B cell (primary cell): ENCODE results near the gene CPNE2.

Experiments
- EZH2 ChIP-seq: IDR thresholded peaks from 2 replicates; pipeline ENCODE4 v1.6.1; 2012; ENCODE audit warnings: borderline replicate concordance, low read depth, mild to moderate bottlenecking, moderate library complexity, low read length; ENCODE audit not compliant: insufficient read depth, poor library complexity, severe bottlenecking
- TF ChIP-seq, protein P1 (sequence below): fragments of 200-600 bp; IDR thresholded peaks from one replicate; pipeline ENCODE4 v1.8.0; 2022; ENCODE audit warnings: antibody characterized with exemption, mild to moderate bottlenecking

DNA sequence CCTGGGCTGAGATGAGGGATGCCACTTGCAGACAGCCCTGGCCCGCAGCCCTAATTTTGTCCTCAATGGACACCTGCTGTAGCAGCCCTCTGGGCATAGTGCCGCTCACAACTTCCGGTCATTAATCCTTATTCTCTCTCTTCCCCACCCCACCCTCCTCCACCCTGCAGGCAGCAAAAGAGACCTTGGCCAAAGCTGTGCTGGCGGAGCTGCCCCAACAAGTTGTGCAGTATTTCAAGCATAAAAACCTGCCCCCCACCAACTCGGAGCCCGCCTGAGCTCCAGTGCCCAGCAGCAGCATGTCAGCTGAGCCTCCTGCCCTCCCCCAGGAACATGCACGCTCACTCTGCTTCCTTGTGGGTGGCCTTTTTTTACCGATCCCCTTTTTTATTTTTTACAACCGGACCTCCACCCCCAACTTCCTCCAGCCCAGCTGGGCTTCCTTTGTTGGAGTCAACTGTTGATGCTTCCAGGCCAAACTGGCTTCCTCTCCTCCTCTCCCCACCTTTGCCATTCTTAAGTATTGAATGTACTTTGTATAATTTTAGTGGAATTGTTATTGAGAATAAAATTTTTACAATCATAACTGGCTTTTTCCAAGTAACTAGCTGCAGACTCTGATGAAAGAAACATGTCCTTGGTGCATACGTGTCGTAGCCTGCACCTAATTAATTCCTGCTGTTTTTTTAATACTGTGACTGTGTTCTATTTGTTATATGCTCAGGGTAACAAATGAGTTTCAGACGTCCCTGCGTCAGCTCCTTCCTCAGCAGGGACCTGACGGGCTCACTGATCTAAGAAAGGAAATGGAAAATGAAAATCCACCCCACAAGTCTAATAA, 55.2 kb downstream of the CPNE2 start:
- TF ChIP-seq, protein P1, sequence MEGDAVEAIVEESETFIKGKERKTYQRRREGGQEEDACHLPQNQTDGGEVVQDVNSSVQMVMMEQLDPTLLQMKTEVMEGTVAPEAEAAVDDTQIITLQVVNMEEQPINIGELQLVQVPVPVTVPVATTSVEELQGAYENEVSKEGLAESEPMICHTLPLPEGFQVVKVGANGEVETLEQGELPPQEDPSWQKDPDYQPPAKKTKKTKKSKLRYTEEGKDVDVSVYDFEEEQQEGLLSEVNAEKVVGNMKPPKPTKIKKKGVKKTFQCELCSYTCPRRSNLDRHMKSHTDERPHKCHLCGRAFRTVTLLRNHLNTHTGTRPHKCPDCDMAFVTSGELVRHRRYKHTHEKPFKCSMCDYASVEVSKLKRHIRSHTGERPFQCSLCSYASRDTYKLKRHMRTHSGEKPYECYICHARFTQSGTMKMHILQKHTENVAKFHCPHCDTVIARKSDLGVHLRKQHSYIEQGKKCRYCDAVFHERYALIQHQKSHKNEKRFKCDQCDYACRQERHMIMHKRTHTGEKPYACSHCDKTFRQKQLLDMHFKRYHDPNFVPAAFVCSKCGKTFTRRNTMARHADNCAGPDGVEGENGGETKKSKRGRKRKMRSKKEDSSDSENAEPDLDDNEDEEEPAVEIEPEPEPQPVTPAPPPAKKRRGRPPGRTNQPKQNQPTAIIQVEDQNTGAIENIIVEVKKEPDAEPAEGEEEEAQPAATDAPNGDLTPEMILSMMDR: no peak
- no peak for TF ChIP-seq EZH2
